ENCODE measurements around the gene CBLC. TPM values are rescaled to one million over a fixed set of nuclear protein-coding genes. Genes with fewer than 3 reads are reported as not detected.

The CBLC gene
- total and polyA plus RNA-seq, 2 donors (not counting 1 experiment from before 2014, with no cell fraction given) = not detected

DNA sequence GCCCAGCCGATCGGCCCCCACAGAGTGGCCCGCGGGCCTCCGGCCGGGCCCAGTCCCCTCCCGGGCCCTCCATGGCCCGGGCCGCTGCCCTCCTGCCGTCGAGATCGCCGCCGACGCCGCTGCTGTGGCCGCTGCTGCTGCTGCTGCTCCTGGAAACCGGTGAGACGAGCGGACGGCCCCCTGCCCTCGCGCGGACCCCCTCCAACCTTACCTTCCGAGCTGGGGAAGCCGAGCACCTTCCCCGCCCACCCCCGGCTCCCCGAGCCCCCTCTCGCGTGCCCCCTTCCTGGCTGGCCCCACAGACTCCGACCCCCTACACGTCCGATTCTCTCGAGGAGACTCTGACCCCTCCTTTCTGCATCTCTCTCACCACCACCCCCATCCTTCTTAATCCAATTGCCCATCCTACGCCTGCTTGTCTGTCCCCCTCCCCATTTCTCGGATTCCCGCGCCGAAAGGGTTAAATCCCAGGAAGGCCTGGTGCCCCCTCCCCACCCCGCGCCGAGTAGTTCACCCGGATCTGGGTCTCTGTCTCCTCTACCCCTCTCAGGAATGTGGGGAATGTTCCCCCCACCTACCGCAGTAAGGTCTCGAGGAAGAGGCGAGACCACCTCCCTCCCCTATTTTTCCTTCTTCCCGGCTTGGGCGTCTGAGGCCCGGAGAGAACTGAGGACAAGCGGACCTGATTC lies 68.9 kb downstream of the CBLC start:
- intact Hi-C loops (cut with micrococcal nuclease) = loop anchor here (10.0 kb wide), 3 partner anchors 72 to 192 kb away; partner anchors contain the start of gene CBLC
- peak; percentile 32 for DNase-seq
- peaks cover 42% of the 10 kb centered on the region for H3K27me3 Mint-ChIP-seq
- Histone ChIP-seq H3K27me3 (replicated peaks in 1 of 4; ENCODE audit: control extremely low read depth in 1 of 4, control insufficient read depth in 3 of 4, insufficient read depth in 4 of 4, low read length in 3 of 4) (peaks cover 0 to 45% (median 19%) of the 10 kb centered on the region in 4 experiments), H3K27ac (ENCODE audit: low read length in 2 of 2) (no peak overlapping the region), H3K36me3 (replicated peaks in 1 of 2; ENCODE audit: control extremely low read depth in 1 of 2, control insufficient read depth in 1 of 2, extremely low read depth in 1 of 2, insufficient read depth in 2 of 2, low read length in 1 of 2) (no peaks in the 10 kb centered on the region), H3K9ac (ENCODE audit: low read length) (peak overlapping the region; percentile 62), H3K4me1 (ENCODE audit: control insufficient read depth in 2 of 2, insufficient read depth in 2 of 2, low read length in 2 of 2) (peaks cover 35% of the 10 kb centered on the region in 2 donors), H4K20me1 (ENCODE audit: control insufficient read depth, insufficient read depth, low read length, poor library complexity, severe bottlenecking) (no peaks in the 10 kb centered on the region), H3K4me2 (replicated peaks; ENCODE audit: low read depth, low read length, poor library complexity, severe bottlenecking) (peak overlapping the region; percentile 90), H3K9me3 (ENCODE audit: control extremely low read depth in 1 of 3, control insufficient read depth in 2 of 3, insufficient read depth in 1 of 3, low read length in 2 of 3) (peaks cover 0 to 22% (median 0%) of the 10 kb centered on the region in 3 donors), H3K79me2 (ENCODE audit: control insufficient read depth, insufficient read depth, low read length) (no peaks in the 10 kb centered on the region), H3K4me3 (ENCODE audit: control extremely low read depth in 1 of 5, extremely low read depth in 1 of 5, insufficient read depth in 1 of 5, low read depth in 2 of 5, low read length in 4 of 5) (peak overlapping the region; percentile 11 to 64 (median 47)), H2AFZ (ENCODE audit: insufficient read depth, low read depth, low read length, poor library complexity, severe bottlenecking) (peak overlapping the region; percentile 62)
- CTCF ChIA-PET = interaction anchor here (1.1 to 1.4 kb wide), 2 partner anchors 76 to 123 kb away, joined by 3 to 7 read pairs; no protein-coding TSS in a partner anchor
- H3K27ac Mint-ChIP-seq = peak overlapping the region; percentile 20
- POLR2A ChIA-PET = interaction anchor here (0.7 kb wide), 1 partner anchor 18 kb away, joined by 3 read pairs; no protein-coding TSS in a partner anchor
- peaks cover 3% of the 10 kb centered on the region for H3K9me3 Mint-ChIP-seq (ENCODE audit: insufficient read depth)
- H3K4me3 Mint-ChIP-seq = peak overlapping the region; percentile 83
- ATAC-seq (ENCODE audit: low read depth) = no peak
- peak; percentile 23 for TF ChIP-seq EZH2 (IDR thresholded peaks at IDR 0.05; ENCODE audit: borderline replicate concordance, insufficient read depth, low read depth, low read length, poor library complexity, severe bottlenecking)
- TF ChIP-seq, protein P1, sequence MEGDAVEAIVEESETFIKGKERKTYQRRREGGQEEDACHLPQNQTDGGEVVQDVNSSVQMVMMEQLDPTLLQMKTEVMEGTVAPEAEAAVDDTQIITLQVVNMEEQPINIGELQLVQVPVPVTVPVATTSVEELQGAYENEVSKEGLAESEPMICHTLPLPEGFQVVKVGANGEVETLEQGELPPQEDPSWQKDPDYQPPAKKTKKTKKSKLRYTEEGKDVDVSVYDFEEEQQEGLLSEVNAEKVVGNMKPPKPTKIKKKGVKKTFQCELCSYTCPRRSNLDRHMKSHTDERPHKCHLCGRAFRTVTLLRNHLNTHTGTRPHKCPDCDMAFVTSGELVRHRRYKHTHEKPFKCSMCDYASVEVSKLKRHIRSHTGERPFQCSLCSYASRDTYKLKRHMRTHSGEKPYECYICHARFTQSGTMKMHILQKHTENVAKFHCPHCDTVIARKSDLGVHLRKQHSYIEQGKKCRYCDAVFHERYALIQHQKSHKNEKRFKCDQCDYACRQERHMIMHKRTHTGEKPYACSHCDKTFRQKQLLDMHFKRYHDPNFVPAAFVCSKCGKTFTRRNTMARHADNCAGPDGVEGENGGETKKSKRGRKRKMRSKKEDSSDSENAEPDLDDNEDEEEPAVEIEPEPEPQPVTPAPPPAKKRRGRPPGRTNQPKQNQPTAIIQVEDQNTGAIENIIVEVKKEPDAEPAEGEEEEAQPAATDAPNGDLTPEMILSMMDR (IDR thresholded peaks at IDR 0.05) = no peak
- 2% methylated on average over 28 of the region's 51 CpGs for WGBS (ENCODE audit: insufficient coverage)
- peaks cover 22% of the 10 kb centered on the region for H3K4me1 Mint-ChIP-seq

All from B cell (primary cell).